Midbrain (tissue), 1 donor: ENCODE results near the gene TIMM23.
"Not testable (repeated sequence)": the region's sequence is repeated elsewhere in the genome, so short reads cannot be mapped to it uniquely, and the experiment has no call there.

Experiments used
- DNase-seq: peaks from one replicate; lab custom pipeline; 2025; lab: John Stamatoyannopoulos, UW

The TIMM23 gene

DNA sequence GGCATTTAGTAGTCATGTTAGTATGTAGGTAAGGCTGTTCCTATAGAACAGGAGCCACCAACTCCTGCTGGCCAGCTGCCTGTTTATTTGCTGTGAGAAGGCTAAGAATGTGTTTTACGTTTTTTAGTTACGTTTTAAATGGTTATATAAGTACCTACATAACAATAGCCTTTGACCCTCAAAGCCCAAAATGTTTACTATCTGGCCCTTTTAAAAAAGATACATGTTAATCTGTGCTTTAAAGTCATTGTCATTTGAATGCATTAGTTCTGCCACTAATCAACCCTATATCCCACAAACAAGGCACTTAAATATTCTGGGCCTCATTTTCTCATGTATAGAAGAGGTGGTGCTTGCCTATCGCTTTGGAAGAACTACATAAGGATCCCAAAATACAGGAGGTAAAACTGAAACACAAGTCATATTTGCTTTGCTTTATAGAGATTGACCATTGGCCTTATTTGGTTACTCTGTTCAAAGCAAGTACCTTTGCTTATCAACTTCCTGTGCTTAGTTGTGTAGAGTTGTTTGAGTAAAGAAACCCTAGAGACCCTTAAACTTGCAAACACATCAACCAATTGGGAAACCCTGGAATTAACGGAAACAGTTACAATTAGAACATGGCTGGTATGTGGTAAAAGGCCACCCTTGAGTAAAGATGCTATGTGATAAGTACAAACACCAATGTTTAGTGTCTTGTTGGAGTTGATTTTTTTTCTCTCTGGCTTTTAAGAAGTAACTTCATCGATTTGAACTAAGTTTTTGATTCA is 25.9 kb downstream of the TIMM23 start:
- DNase-seq = no peak

DNA sequence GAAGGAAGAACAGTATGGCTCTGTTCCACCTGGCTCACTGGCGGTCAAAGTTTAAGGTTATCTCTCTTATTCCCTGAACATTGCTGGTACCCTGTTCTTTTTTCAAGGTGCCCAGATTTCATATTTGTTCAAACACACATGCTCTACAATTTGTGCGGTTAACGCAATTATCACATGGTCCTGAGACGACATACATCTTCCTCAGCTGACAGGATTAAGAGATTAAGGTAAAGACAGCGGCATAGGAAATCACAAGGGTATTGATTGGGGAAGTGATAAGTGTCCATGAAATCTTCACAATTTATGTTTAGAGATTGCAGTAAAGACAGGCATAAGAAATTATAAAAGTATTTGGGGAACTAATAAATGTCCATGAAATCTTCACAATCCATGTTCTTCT is 27.7 kb downstream of the TIMM23 start:
- DNase-seq = not testable (repeated sequence)

- no peak for DNase-seq
Observed at GRCh38 chr10:46000538-46000937, 28.2 kb downstream of the TIMM23 start.

- DNase-seq = no peak
Observed at GRCh38 chr10:46001187-46001756, 29.0 kb downstream of the TIMM23 start.

GRCh38 chr10:46002189-46002687 is 29.9 kb downstream of the TIMM23 start:
- DNase-seq = not testable (repeated sequence)

DNA sequence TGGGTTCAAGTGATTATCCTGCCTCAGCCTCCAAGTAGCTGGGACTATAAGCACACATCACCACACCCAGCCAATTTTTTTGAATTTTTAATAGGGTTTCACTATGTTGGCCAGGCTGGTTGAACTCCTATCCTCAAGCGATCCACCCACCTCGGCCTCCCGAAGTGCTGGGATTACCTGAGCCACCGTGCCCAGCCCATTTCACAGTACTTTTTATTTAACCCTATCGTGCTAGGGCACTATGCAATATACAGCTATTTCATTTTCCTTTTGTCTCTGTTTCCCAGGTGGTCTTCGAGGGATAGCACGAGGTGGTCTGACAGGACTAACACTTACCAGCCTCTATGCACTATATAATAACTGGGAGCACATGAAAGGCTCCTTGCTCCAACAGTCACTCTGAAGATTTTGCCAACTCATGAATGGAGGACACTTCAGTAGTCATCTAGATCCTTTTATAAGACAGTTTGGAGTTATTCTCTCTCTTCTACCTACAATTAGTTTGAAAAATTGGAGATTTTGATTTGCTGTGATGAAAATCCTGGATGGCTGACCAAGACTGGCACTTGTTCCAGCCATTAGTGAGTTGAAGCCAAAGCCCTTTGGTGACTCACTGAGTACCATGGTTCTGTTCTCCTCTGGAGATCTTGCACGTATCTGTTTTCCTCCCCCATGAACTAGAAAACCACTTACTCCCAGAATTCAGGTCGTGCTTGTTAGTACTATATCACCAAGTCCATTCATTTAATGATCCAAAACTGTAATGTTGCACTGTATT is 30.8 kb downstream of the TIMM23 start:
- no peak for DNase-seq

GRCh38 chr10:46004963-46005362 is 32.7 kb downstream of the TIMM23 start:
- DNase-seq = no peak

DNA sequence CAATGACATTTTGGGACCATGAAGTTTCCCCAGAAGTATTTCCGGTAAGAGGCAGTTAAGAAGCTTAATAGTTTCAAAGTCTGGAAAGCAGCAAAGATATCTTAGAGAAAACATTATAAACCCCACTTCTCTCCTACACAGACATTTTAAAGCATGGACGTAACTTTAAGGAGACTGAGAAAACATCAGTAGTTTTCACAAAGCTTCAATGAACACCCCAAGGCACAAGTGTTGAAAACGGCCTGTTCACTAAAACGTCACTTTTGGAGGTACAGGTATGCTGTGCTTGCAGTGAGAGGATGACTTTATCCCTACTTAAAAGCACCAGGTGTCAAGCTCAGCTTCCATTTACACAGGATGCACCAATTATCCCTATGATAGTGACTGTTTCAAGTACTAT is 33.1 kb downstream of the TIMM23 start:
- DNase-seq = no peak

GRCh38 chr10:46006219-46006618 is 33.9 kb downstream of the TIMM23 start:
- DNase-seq = no peak

- DNase-seq = no peak
Observed at GRCh38 chr10:46012746-46013145, 40.5 kb downstream of the TIMM23 start.

DNA sequence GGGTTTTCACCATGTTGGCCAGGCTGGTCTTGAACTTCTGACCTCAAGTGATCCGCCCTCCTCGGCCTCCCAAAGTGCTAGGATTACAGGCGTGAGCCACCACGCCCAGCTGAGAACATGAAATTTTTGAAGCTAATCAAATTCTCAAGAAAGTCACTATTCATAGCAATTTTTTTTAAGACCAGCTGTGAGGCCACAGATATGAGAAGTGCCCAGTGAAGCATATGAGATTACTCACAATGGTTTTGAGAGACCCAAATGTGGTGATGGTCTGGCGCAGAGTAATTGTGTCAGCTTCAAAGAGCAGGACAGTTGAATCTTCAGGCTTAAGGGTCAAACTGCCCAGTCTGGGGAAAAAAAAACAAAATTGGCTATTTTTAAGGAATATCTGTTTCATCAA is 41.9 kb downstream of the TIMM23 start:
- no peak for DNase-seq

DNA sequence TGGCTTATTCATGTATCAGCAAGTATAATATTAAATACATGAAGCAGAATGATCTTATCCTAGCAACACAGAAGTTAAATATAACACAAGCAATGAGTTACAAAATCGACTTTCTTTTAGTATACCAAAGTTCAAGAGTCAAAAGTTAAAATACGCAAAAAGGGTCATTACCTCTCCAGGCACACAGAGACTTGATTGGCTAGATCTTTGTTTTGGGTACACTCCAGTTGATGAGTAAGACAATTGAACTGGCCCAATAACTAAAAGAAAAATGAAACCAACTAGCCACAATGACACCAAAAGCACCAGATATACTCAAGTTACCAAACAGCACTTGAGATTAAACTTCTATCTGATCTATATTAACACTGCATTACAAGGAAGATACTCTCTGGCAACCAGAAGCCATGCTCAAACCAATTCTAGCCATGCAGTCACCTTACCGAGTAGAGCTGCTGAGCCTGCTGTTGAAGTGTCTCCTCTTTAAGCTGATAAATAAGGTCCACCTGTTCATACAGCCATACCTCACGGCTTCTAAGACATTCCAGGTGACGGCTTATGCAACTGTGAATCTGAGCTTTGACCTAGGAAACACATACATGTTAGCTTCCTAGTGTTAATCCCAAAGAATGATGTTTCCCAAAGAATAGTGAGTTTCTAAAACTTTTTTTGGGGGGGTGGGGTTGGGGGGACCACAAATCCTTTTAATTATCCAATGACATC is 42.6 kb downstream of the TIMM23 start:
- no peak for DNase-seq

- no peak for DNase-seq
Observed at GRCh38 chr10:46016190-46016589, 43.9 kb downstream of the TIMM23 start.

- DNase-seq = no peak
Observed at GRCh38 chr10:46016811-46017210, 44.5 kb downstream of the TIMM23 start.

GRCh38 chr10:46017733-46018132 is 45.4 kb downstream of the TIMM23 start:
- no peak for DNase-seq

DNA sequence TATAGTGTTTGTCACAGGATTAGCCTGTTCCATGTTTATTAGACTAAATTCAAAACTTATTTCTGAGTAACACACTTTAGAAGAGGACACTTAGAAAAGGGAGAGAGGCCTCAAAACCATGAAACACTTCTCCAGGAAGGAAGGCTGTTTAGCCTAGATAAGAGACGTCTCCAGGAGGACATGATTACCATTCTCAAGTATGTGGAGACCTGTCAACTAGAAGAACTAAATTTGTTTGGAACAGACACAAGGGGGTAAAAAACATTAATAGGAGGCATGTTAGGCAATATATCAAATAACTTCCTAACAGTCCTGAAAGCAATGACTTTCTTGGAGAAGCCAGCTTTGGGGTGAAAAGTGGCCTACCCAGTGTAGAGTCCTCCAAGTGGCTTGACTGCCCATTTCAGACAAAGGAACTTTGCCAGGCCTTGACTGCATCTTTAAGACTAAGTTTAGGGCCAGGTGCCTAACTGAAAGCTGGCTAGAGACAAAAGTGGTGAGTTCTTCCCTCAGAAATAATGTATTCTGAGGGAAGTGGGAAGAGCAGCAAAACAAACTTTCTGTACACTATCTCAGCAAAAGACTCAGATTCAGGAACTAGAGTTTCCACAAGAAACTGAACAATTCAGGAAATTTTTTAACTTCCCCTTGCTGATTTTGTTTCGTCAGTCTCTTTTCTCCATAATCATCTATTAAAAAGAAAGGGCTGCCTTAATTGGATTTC is 46.3 kb downstream of the TIMM23 start:
- no peak for DNase-seq

GRCh38 chr10:46019177-46019528 is 46.9 kb downstream of the TIMM23 start:
- DNase-seq = no peak

DNA sequence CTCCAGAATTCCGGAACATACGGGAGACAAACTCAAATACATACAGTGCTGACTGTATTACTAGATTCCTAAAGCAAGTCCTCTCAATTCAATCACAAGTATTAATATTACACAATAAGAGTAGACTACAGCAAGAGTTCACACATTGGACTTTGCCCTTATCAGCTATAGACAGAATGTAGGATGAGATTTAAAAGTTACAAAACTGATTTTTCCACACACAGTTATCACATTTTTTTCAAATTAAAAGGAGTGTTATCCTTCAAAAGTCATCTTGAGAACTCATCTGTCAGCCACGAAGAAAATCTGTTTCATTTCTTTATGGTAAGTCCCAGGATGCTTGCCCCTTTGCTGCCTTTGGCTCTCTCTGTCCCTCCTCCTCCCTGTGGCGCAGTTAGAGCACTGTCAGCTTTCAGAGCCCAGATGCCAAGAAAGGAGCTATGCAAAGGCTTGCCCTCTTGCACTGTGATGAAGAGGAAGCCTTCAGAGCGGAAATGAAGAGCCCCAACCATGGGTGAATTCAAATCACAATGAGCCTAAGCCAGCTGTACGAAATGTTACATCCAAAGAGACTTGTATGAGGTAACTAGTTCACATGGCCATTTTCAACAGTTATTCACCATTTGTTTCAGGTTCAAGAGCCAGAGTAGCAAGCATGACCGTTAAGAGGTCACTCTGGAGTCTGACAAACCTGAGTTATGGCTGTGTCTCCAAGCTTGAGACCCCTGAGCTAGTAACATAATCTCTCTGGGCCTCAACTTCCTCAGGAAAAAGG is 47.5 kb downstream of the TIMM23 start:
- peak; percentile 30 for DNase-seq

DNA sequence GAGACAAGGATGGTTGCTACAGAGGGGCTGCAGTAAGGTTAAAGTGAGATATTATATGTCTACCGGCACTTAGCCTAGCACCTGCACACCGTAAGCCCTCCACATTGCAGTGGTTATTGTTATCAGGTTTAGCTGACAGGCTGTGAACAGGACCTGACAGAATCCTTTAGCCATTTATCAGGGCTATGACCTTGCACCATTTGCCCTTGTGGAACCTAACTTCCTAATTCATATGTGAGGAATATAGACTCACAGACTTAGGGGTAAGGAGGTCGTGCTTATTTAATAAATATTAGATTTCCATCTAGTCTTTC is 48.0 kb downstream of the TIMM23 start:
- DNase-seq = no peak

GRCh38 chr10:46022978-46023702 is 50.9 kb downstream of the TIMM23 start:
- DNase-seq = peak; percentile 91
